Naive B cell (primary cell): ENCODE results near the gene FAM20A. TPM values are rescaled to one million over a fixed set of nuclear protein-coding genes. Genes with fewer than 3 reads are reported as not detected.

ENCODE experiments used
- ATAC-seq, 2 donors: fragments of 150-1000 bp; cut with Tn5 transposase; 2 replicates each; pipeline ENCODE4 v1.10.0; 2021; ENCODE audit warnings: low read depth in 2 of 2, mild to moderate bottlenecking in 2 of 2, moderate library complexity in 2 of 2
- DNase-seq: peaks from one replicate; pipeline ENCODE4 v3.0.0; 2022
- H3K27ac Mint-ChIP-seq, 6 donors: one replicate each; pipeline ENCODE4 v1.8.0; 2020 to 2022; ENCODE audit warnings: mild to moderate bottlenecking in 6 of 6, mixed read lengths in 6 of 6, moderate library complexity in 5 of 6, inconsistent platforms in 2 of 6
- H3K27me3 Mint-ChIP-seq, 3 donors: one replicate each; pipeline ENCODE4 v1.8.0; 2021 to 2022; ENCODE audit warnings: mixed read lengths in 3 of 3, mild to moderate bottlenecking in 1 of 3
- H3K36me3 Mint-ChIP-seq, 2 donors: one replicate each; pipeline ENCODE4 v1.8.0; 2020 to 2022; ENCODE audit warnings: mixed read lengths in 2 of 2, inconsistent platforms in 1 of 2, mild to moderate bottlenecking in 1 of 2
- H3K4me1 Mint-ChIP-seq, 3 donors: one replicate each; pipeline ENCODE4 v1.8.0; 2020 to 2022; ENCODE audit warnings: mixed read lengths in 3 of 3, inconsistent platforms in 1 of 3, mild to moderate bottlenecking in 1 of 3, moderate library complexity in 1 of 3
- H3K4me3 Mint-ChIP-seq, 8 donors: one replicate each; pipeline ENCODE4 v1.8.0; 2020 to 2022; ENCODE audit warnings: mild to moderate bottlenecking in 8 of 8, mixed read lengths in 8 of 8, moderate library complexity in 8 of 8, inconsistent platforms in 2 of 8
- H3K9me3 Mint-ChIP-seq, 7 donors: one replicate each; pipeline ENCODE4 v1.8.0; 2020 to 2022; ENCODE audit warnings: mixed read lengths in 7 of 7, mild to moderate bottlenecking in 5 of 7, inconsistent platforms in 2 of 7, moderate library complexity in 1 of 7
- polyA plus RNA-seq, 6 donors: library from polyadenylated mRNA; unstranded; fragments of 300-500 nt; fragmentation: Illumina TruSeq; gene quantifications; one replicate each; pipeline ENCODE4 v1.2.3, GENCODE V29; 2021; ENCODE audit warnings: low read depth in 6 of 6

FAM20A gene
- polyA plus RNA-seq, 6 donors from 2014 or later = 0.11 to 0.13 TPM; not detected in 4

- Mint-ChIP-seq H3K36me3 (peaks cover 3 to 13% of the 10 kb centered on the region in 2 donors), H3K9me3 (peaks cover 0 to 14% (median 5%) of the 10 kb centered on the region in 7 donors), H3K4me1 (no peaks in the 10 kb centered on the region), H3K27ac (no peak overlapping the region), H3K27me3 (peaks cover 21 to 35% (median 31%) of the 10 kb centered on the region in 3 donors), H3K4me3 (no peak overlapping the region)
- DNase-seq = no peak
- ATAC-seq = no peak
Observed at GRCh38 chr17:68621065-68621464, 19.9 kb upstream of the FAM20A start.

DNA sequence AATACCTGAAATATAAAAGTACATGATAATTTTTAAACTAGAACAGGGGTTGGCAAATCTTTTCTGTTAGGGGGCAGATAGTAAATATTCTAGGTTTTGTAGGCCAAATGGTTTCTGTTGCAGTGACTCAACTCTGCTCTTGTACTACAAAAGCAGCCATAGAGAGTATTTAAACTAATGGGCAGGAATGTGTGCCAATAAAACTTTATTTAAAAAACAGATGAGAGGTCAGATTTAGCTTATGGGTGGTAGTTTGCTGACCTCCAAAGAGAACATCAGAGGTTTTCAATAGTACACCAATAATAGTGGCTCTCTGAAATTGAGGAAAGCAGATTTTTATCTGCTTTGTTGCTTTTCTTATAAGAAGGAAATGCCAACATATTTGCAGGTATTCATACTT, 15.2 kb upstream of the FAM20A start:
- ATAC-seq = no peak
- Mint-ChIP-seq H3K27me3 (peaks cover 22 to 48% (median 41%) of the 10 kb centered on the region in 3 donors), H3K27ac (no peak overlapping the region), H3K4me3 (no peak overlapping the region), H3K36me3 (peaks cover 3 to 13% of the 10 kb centered on the region in 2 donors), H3K9me3 (peaks cover 0 to 18% (median 7%) of the 10 kb centered on the region in 7 donors), H3K4me1 (peaks cover 0 to 4% (median 0%) of the 10 kb centered on the region in 3 donors)
- DNase-seq = no peak

DNA sequence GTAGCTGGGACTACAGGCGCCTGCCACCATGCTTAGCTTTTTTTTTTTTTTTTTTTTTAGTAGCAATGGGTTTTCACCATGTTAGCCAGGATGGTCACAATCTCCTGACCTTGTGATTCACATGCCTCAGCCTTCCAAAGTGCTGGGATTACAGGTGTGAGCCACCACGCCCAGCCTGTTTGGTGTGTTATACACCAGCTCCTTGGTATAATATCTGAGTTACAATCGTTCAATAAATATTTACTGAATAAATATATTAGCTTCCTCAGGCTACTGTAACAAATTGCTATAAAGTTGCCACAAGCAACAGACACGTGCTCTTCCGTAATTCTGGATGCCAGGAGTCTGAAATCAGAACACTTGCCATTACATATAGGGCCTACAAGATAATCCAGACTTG, 13.6 kb upstream of the FAM20A start:
- Mint-ChIP-seq H3K4me3 (no peak overlapping the region), H3K27ac (no peak overlapping the region), H3K27me3 (peaks cover 17 to 35% (median 34%) of the 10 kb centered on the region in 3 donors), H3K36me3 (peaks cover 3 to 9% of the 10 kb centered on the region in 2 donors), H3K9me3 (peaks cover 9 to 20% (median 17%) of the 10 kb centered on the region in 7 donors), H3K4me1 (peaks cover 0 to 4% (median 0%) of the 10 kb centered on the region in 3 donors)
- ATAC-seq (no peak), DNase-seq (no peak)

DNA sequence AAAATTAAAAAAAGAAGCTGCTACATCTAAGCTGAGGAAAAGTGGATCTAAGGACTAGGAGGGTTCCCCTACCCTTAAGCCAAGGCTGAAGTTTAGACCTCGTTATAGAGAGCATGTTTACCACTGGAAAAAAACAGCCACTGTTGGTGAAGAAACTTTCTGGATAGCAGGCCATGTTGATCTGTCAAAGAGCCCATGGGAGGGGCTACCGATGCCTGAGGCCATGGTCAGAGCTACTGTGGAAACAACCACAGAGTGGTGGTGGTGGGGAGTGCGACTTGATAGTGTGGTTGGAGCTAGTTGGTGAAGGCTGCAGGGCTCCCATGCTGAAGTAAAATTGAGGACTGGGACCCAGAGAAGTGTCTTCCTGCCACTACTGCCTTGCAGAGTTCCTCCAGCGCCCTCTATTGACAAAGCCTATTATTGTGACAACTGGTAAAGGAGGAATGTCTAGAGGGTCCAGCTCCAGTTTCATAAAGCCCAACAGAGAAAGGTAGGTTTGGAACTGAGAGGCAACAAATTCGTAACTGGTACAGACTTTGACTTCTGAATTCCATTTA, 12.7 kb upstream of the FAM20A start:
- no peak for ATAC-seq
- H3K9me3 Mint-ChIP-seq = peaks cover 8 to 27% (median 24%) of the 10 kb centered on the region in 7 donors
- H3K36me3 Mint-ChIP-seq = peaks cover 3 to 8% of the 10 kb centered on the region in 2 donors
- H3K27ac Mint-ChIP-seq = no peak overlapping the region
- H3K4me1 Mint-ChIP-seq = peaks cover 0 to 4% (median 0%) of the 10 kb centered on the region in 3 donors
- H3K27me3 Mint-ChIP-seq = peaks cover 12 to 26% (median 25%) of the 10 kb centered on the region in 3 donors
- no peak for DNase-seq
- H3K4me3 Mint-ChIP-seq = no peak overlapping the region

- H3K27ac Mint-ChIP-seq = no peak overlapping the region
- peaks cover 0 to 4% (median 0%) of the 10 kb centered on the region in 3 donors for H3K4me1 Mint-ChIP-seq
- no peak overlapping the region for H3K4me3 Mint-ChIP-seq
Observed at GRCh38 chr17:68612923-68613292, 11.7 kb upstream of the FAM20A start.

GRCh38 chr17:68612209-68612922, 11.2 kb upstream of the FAM20A start:
- ATAC-seq (no peak), DNase-seq (no peak)
- Mint-ChIP-seq H3K4me3 (peak overlapping the region in 1 of 8 donors; percentile 0), H3K9me3 (peaks cover 10 to 40% (median 35%) of the 10 kb centered on the region in 7 donors), H3K36me3 (peaks cover 0 to 15% of the 10 kb centered on the region in 2 donors), H3K4me1 (peaks cover 0 to 4% (median 0%) of the 10 kb centered on the region in 3 donors), H3K27me3 (peaks cover 8 to 19% (median 15%) of the 10 kb centered on the region in 3 donors), H3K27ac (no peak overlapping the region)

More at GRCh38 chr17:68612923-68613292, 11.7 kb upstream of the FAM20A start:
- ATAC-seq = no peak
- DNase-seq = no peak
- H3K36me3 Mint-ChIP-seq = peaks cover 0 to 10% of the 10 kb centered on the region in 2 donors
- H3K27me3 Mint-ChIP-seq = peaks cover 8 to 19% (median 16%) of the 10 kb centered on the region in 3 donors
- H3K9me3 Mint-ChIP-seq = peaks cover 6 to 35% (median 29%) of the 10 kb centered on the region in 7 donors

GRCh38 chr17:68611353-68612208, 10.4 kb upstream of the FAM20A start:
- Mint-ChIP-seq H3K36me3 (peaks cover 0 to 21% of the 10 kb centered on the region in 2 donors), H3K4me1 (peaks cover 0 to 4% (median 0%) of the 10 kb centered on the region in 3 donors), H3K27me3 (peaks cover 4 to 19% (median 15%) of the 10 kb centered on the region in 3 donors)

GRCh38 chr17:68610554-68610953, 9.4 kb upstream of the FAM20A start:
- H3K4me3 Mint-ChIP-seq = no peak overlapping the region
- peaks cover 0 to 4% (median 0%) of the 10 kb centered on the region in 3 donors for H3K4me1 Mint-ChIP-seq
- H3K9me3 Mint-ChIP-seq = peaks cover 14 to 53% (median 38%) of the 10 kb centered on the region in 7 donors

More at GRCh38 chr17:68611353-68612208, 10.4 kb upstream of the FAM20A start:
- DNase-seq (no peak), ATAC-seq (no peak)
- peak overlapping the region in 1 of 8 donors; percentile 0 for H3K4me3 Mint-ChIP-seq
- no peak overlapping the region for H3K27ac Mint-ChIP-seq
- H3K9me3 Mint-ChIP-seq = peaks cover 14 to 48% (median 38%) of the 10 kb centered on the region in 7 donors

GRCh38 chr17:68608515-68609130, 7.5 kb upstream of the FAM20A start:
- Mint-ChIP-seq H3K36me3 (peaks cover 0 to 21% of the 10 kb centered on the region in 2 donors), H3K4me3 (no peak overlapping the region), H3K27me3 (peaks cover 16 to 34% (median 29%) of the 10 kb centered on the region in 3 donors), H3K9me3 (peaks cover 14 to 53% (median 38%) of the 10 kb centered on the region in 7 donors), H3K4me1 (peaks cover 0 to 4% (median 0%) of the 10 kb centered on the region in 3 donors), H3K27ac (no peak overlapping the region)
- no peak for ATAC-seq
- DNase-seq = no peak

More at GRCh38 chr17:68610554-68610953, 9.4 kb upstream of the FAM20A start:
- H3K27ac Mint-ChIP-seq = peak overlapping the region in 1 of 6 donors; percentile 56
- peaks cover 0 to 21% of the 10 kb centered on the region in 2 donors for H3K36me3 Mint-ChIP-seq
- H3K27me3 Mint-ChIP-seq = peaks cover 7 to 24% (median 21%) of the 10 kb centered on the region in 3 donors
- no peak for DNase-seq
- no peak for ATAC-seq

- Mint-ChIP-seq H3K4me3 (no peak overlapping the region), H3K27ac (no peak overlapping the region), H3K27me3 (peaks cover 29 to 45% (median 43%) of the 10 kb centered on the region in 3 donors), H3K4me1 (peaks cover 0 to 3% (median 0%) of the 10 kb centered on the region in 3 donors), H3K36me3 (peaks cover 0 to 21% of the 10 kb centered on the region in 2 donors), H3K9me3 (peaks cover 10 to 53% (median 37%) of the 10 kb centered on the region in 7 donors)
- no peak for ATAC-seq
- no peak for DNase-seq
Observed at GRCh38 chr17:68606451-68607307, 5.5 kb upstream of the FAM20A start.

- Mint-ChIP-seq H3K36me3 (peaks cover 0 to 20% of the 10 kb centered on the region in 2 donors), H3K27ac (no peak overlapping the region), H3K4me1 (peaks cover 0 to 6% (median 0%) of the 10 kb centered on the region in 3 donors), H3K9me3 (peaks cover 10 to 50% (median 35%) of the 10 kb centered on the region in 7 donors), H3K4me3 (no peak overlapping the region), H3K27me3 (peaks cover 31 to 48% (median 48%) of the 10 kb centered on the region in 3 donors)
- DNase-seq (no peak), ATAC-seq (no peak)
Observed at GRCh38 chr17:68605914-68606313, 4.7 kb upstream of the FAM20A start.

DNA sequence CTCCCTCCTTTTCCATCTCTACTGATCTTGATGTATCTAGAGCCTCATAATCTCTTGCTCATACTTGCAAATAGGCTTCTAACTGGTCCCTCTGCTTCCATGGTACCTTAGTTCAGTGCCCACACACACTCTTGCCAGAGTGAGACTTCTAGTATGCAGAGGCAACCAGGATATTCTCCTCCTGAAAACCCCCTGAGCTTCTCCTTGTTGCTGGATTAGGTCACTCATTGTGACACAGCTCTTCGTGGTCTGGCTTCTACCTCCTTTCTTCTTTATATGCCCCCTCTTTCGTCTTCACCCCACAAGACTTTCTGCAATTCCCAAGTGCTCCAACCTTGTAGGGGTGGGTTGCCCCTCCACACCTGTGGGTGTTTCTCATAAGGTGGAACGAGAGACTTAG, 2.5 kb upstream of the FAM20A start:
- Mint-ChIP-seq H3K4me1 (peaks cover 5 to 11% (median 6%) of the 10 kb centered on the region in 3 donors), H3K27ac (no peak overlapping the region), H3K27me3 (peaks cover 42 to 60% (median 57%) of the 10 kb centered on the region in 3 donors), H3K9me3 (peaks cover 9 to 27% (median 16%) of the 10 kb centered on the region in 7 donors), H3K4me3 (no peak overlapping the region), H3K36me3 (peaks cover 0 to 13% of the 10 kb centered on the region in 2 donors)
- DNase-seq (no peak), ATAC-seq (no peak)
